HL-60/S4 treated with phorbol 12-myristate 13-acetate at 8.2 ng/mL for 4 days and 3 days (cell line): Measurements from ENCODE around the gene ACSM5.
"Not testable (repeated sequence)": the region's sequence is repeated elsewhere in the genome, so short reads cannot be mapped to it uniquely, and the experiment has no call there.

Experiments used
- in situ Hi-C: fragments of 300-500 bp; cut with MboI; formaldehyde crosslinking; loops from 2 replicates; pipeline ENCODE4 v1.15.0; 2022; ENCODE audit warnings: low sequenced_read_pairs

The ACSM5 gene

DNA sequence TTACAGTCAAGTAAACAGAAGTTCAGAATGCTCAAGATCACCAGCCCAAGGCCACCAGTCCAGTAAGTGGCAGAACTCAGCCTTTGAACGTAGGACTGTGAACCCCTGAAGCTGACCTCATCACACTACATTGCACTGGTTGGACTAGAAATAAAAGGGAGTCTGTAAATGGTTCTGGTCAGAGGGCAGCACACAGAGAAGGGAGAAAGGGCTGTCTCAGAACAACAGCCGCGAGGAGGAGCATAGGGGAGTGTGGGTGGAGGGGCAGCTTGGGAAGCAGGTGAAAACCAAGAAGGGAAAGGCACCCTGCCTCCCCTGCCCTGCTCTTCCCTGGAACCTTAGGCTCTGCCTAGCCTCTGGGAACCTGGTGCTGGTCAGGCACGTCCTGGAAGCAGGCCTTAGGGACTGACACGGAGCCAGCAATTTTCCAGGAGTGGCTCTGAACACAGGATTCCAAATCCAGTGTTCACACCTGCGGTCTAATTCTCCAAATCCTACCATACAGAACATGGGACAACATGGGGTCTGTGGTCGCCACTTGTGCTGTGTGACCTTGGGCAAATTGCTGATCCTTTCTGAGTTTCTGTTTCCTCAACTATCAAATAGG, 11.8 kb upstream of the ACSM5 start:
- in situ Hi-C loops = no loop called here

DNA sequence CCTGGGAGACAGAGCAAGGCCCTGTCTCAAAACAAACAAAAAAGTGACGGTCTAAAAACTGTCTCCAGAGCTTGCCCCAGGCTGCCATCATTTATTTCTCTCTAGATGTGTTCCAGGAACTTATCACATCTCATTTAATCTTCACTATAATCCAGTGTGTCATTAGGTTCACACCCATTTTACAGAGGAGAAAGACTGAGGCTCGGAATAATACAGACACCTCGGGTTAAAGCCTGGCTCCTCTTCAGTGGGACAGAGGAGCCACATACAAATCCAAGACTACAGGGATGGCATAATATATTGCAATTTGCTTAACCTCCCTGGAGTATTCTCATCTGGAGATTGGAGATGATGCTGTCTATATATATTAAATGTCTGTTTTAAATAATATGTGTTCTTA, 10.7 kb upstream of the ACSM5 start:
- in situ Hi-C loops = no loop called here

- in situ Hi-C loops = no loop called here
These were observed 10.1 kb upstream of the ACSM5 start for GRCh38 chr16:20399185-20399584.

GRCh38 chr16:20401066-20401465, 8.3 kb upstream of the ACSM5 start:
- in situ Hi-C loops = no loop called here

GRCh38 chr16:20401475-20402016, 7.8 kb upstream of the ACSM5 start:
- in situ Hi-C loops = no loop called here

DNA sequence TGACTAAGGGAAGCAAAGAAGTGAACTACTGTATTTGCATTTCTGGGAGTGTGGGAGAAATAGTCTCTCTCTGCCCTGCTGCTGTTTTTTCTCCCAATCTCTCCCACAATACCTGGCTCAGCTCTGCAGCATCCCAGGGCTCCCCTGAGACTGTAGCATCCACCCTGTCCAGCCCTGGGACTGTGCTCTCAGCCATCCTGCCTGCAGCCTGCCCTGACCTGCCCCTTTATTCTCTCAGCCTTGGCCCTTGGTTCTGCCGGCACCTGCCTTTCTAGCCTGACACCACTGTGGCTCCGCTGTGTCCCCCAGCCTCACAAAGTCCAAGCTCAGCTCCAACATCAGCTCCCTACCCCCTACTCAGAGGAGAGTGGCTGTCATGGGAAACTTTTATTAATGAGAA, 6.7 kb upstream of the ACSM5 start:
- in situ Hi-C loops = no loop called here

DNA sequence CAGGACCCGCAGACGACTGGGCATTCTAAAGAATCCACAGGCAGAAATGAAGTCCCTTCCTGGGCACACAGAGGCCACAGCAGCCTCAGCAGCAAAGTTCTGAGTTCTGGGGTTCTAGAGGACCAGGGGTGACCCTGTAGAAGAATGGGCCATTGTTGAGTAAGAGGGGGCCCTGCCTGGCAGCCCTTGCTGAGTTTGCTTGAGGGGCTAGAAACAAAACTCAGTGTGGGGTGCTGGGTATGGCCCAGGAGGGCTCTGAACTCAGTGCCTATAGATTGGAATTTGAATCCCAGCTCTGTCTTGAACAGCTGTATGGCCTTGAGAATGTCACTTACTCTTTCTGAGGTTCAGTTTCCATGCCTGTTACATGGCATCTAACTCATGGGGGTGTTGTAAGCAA, 4.7 kb upstream of the ACSM5 start, which contains the start of gene PDILT:
PDILT (minus strand) TSS at position 101 of the 400 bp plus-strand sequence. CDS start 5,437 bp downstream, outside the sequence.
- in situ Hi-C loops = no loop called here

GRCh38 chr16:20410121-20410723, 888 bp downstream of the ACSM5 start:
- in situ Hi-C loops = no loop called here

- in situ Hi-C loops = no loop called here
These were observed 1.7 kb downstream of the ACSM5 start for GRCh38 chr16:20411055-20411454.

GRCh38 chr16:20415541-20415940, 6.2 kb downstream of the ACSM5 start:
- in situ Hi-C loops = no loop called here

DNA sequence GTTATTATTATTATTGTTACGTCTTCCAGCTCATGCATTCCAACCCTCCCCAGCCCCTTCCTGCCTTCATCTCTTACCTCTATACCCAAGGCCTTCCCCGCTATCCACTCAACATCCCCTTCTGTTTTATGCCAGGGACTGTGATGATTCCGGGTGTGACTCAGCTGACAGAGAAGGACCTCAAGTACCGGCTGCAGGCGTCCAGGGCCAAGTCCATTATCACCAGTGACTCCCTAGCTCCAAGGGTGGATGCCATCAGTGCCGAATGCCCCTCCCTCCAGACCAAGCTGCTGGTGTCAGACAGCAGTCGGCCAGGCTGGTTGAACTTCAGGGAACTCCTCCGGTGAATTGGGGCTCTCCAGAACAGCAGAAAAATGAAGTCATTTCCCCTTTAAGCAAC, 9.8 kb downstream of the ACSM5 start:
- in situ Hi-C loops = not testable (repeated sequence)

GRCh38 chr16:20421748-20422147, 12.4 kb downstream of the ACSM5 start:
- in situ Hi-C loops = not testable (repeated sequence)

GRCh38 chr16:20423772-20424128, 14.4 kb downstream of the ACSM5 start:
- in situ Hi-C loops = not testable (repeated sequence)

- in situ Hi-C loops = no loop called here
These were observed 15.0 kb downstream of the ACSM5 start for GRCh38 chr16:20424129-20424866.

GRCh38 chr16:20427401-20427797, 18.1 kb downstream of the ACSM5 start:
- in situ Hi-C loops = not testable (repeated sequence)

DNA sequence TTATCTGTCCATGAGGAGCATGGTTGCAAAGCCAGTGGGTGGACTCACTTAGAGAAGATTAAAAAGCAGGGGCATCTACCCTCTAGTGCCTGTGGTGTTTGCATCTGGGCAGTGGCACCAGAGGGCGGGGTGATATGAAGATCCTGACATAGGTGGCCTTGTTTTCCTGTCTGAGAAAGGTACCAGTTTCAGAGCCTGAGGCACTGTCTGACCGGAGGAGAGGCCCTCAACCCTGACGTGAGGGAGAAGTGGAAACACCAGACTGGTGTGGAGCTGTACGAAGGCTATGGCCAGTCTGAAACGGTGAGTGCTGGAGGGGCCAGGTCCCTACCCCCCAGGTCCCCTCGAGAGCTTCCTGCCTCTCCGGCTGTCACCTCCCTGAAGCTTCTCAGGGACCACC, 20.2 kb downstream of the ACSM5 start:
- in situ Hi-C loops = not testable (repeated sequence)

DNA sequence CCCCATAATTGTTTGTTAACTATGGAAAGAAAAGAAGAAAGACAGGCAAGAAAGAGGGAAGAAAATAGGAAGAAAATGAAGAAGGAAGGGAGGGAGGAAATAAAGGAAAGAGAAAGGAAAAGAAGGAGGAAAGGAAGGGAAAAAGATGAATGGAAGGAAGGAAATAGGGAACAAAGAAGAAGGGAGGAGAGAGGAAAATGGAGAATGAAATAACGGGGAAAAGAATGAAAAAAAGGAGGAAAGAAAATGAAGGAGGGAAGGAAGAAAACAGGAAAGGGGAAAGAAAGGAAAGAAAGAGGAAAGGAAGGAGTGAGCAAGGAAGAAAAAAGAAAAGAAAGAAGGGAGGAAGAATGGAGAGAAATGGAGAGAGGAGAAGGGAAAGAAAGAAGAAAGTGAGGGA, 21.1 kb downstream of the ACSM5 start:
- in situ Hi-C loops = not testable (repeated sequence)

DNA sequence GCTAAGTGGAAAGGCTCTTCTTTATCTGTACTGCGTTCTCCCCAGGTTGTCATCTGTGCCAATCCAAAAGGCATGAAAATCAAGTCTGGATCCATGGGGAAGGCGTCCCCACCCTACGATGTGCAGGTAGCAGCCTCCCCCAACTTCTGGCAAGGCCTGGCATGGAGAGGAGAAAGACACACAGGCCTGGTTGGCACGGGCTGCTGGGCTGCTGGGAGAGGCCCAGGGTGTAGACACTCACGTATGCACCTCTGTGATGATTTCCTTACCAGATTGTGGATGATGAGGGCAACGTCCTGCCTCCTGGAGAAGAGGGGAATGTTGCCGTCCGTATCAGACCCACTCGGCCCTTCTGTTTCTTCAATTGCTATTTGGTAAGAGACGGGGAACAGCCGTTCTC, 21.6 kb downstream of the ACSM5 start:
- in situ Hi-C loops = no loop called here

DNA sequence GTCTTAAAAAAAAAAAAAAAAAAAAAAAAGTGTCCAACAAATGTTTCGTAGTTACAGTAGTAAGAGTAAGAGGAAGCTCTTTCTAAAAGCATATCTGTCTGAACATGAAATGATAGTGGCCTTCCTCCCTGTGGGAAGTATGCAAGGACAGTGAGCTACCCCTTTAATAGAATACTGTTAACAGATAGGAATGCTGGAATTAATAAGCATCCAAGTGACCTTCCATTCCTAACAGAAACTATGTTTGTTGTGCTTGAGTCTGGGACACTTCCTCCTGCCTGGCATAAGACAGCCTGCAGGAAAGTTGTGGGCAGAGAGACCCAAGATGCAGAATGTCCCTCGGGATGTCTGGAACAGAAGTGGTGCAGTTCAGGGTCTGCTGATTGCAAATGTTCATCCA, 29.6 kb downstream of the ACSM5 start:
- in situ Hi-C loops = not testable (repeated sequence)

DNA sequence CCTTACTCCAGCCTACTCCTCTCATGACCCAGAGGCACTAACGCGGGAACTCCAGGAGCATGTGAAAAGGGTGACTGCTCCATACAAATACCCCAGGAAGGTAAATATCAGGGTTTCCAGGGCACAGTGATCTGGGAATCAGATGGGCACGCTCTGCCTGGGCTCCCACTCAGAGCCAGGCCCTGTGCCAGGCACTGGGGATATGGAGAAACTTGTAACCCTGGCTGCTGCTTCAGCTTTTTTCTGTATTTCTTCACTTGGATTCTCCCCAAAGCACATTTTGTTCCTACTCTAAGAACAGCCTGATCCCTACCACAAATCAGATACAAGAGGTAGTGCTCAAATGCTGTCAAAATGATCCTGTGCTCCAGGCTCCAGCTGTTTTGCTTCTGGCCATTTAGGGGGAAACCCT, 30.5 kb downstream of the ACSM5 start:
- in situ Hi-C loops = not testable (repeated sequence)

GRCh38 chr16:20440731-20441130, 31.4 kb downstream of the ACSM5 start:
- in situ Hi-C loops = not testable (repeated sequence)

GRCh38 chr16:20441191-20441590, 31.9 kb downstream of the ACSM5 start:
- in situ Hi-C loops = no loop called here
